Thymus (tissue), 11 donors: ENCODE measurements around the gene BRINP3. TPM values are rescaled to one million over a fixed set of nuclear protein-coding genes. Genes with fewer than 3 reads are reported as not detected.

Experiments
- DNase-seq, 9 donors: peaks; one replicate each; pipeline ENCODE4 v3.0.0-alpha.2; 2013; ENCODE audit warnings: low spot score in 9 of 9, low read depth in 6 of 9, missing footprints in 1 of 9
- H3K27ac ChIP-seq, 2 donors: one replicate each; pipeline ENCODE4 v1.5.1; 2013; ENCODE audit warnings: control low read depth in 1 of 2, low read depth in 1 of 2, low read length in 1 of 2, mild to moderate bottlenecking in 1 of 2, moderate library complexity in 1 of 2
- H3K27me3 ChIP-seq, 2 donors: one replicate each; pipeline ENCODE4 v1.5.1; 2013; ENCODE audit warnings: low read length in 1 of 2; ENCODE audit not compliant: control insufficient read depth in 2 of 2, insufficient read depth in 1 of 2
- H3K36me3 ChIP-seq, 2 donors: one replicate each; pipeline ENCODE4 v1.5.1; 2013; ENCODE audit warnings: low read length in 1 of 2, mild to moderate bottlenecking in 1 of 2, moderate library complexity in 1 of 2; ENCODE audit not compliant: control insufficient read depth in 2 of 2, insufficient read depth in 2 of 2
- H3K4me1 ChIP-seq, 2 donors: one replicate each; pipeline ENCODE4 v1.5.1; 2013; ENCODE audit warnings: low read length in 2 of 2; ENCODE audit not compliant: control insufficient read depth in 2 of 2, insufficient read depth in 2 of 2
- H3K4me3 ChIP-seq, 2 donors: one replicate each; pipeline ENCODE4 v1.5.1; 2013; ENCODE audit warnings: low read length in 2 of 2, control low read depth in 1 of 2, mild to moderate bottlenecking in 1 of 2
- H3K9me3 ChIP-seq, 2 donors: one replicate each; pipeline ENCODE4 v1.5.1; 2013; ENCODE audit warnings: low read length in 1 of 2, mild to moderate bottlenecking in 1 of 2; ENCODE audit not compliant: control insufficient read depth in 2 of 2, insufficient read depth in 1 of 2
- WGBS: extraction: QIAGEN DNeasy Blood & Tissue Kit; methylation state at CpG from one replicate; pipeline ENCODE4 v1.1.7; 2013; 5-methylcytosine and 5-hydroxymethylcytosine counted together
- polyA plus RNA-seq: library from polyadenylated mRNA; stranded (reverse); fragments of 200-250 nt; gene quantifications from one replicate; pipeline ENCODE4 v1.2.3, GENCODE V29; 2013
- total RNA-seq: library from RNA; stranded (reverse); fragments of 120-200 nt; gene quantifications from one replicate; pipeline ENCODE4 v1.2.4, GENCODE V29; 2013
- donor health status: healthy.

The BRINP3 gene
- total and polyA plus RNA-seq, 2 donors, result 0.02 to 0.47 TPM

DNA sequence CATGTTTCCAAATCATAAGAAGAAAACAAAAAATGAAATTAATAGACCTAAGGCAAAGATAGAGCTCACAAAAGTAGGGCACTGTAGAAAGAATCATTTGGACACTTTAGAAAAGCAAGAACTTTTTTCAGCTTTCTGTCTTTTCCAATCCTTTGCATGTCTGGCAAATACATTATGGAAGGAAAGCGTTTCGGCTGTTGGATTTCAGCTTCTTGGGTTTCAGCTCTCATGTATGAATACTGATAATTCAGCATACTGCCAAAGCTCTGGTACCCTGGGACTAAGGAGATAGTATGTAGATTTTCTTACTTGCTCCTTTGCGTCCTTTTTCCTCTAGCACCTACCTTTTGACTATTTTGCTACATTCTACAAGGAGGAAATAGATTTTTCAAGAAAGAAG, 375.9 kb downstream of the BRINP3 start:
- H3K27me3 ChIP-seq, result no peaks in the 10 kb centered on the region
- DNase-seq, result no peak
- 95% methylated on average over 3 of the region's 3 CpGs for WGBS
- no peaks in the 10 kb centered on the region for H3K36me3 ChIP-seq
- no peak overlapping the region for H3K4me3 ChIP-seq
- no peaks in the 10 kb centered on the region for H3K4me1 ChIP-seq
- H3K9me3 ChIP-seq, result no peaks in the 10 kb centered on the region
- no peak overlapping the region for H3K27ac ChIP-seq

DNA sequence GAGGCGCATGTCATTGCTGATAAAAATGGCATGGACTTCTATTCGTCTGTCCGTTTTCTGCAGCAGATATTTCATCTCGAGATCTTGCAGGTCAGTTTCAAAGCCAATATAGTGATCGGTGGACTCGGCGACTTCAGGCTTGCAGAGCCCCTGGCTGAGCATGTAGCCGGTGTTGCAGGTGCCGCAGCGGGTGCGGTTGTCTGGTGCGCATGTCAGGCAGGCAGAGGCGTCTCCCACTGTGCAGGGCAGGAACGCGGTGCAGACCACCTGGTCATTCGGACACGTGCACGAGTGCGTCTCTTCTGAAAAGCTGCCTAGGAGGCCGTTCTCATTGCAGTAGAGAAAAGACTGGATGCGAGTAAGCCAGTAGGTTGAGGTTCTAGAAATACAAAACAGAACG, 378.9 kb downstream of the BRINP3 start:
- Histone ChIP-seq H3K27ac (no peak overlapping the region), H3K27me3 (no peaks in the 10 kb centered on the region), H3K4me3 (no peak overlapping the region), H3K4me1 (no peaks in the 10 kb centered on the region), H3K9me3 (no peaks in the 10 kb centered on the region), H3K36me3 (no peaks in the 10 kb centered on the region)
- 94% methylated on average over 22 of the region's 22 CpGs for WGBS
- DNase-seq, result no peak

DNA sequence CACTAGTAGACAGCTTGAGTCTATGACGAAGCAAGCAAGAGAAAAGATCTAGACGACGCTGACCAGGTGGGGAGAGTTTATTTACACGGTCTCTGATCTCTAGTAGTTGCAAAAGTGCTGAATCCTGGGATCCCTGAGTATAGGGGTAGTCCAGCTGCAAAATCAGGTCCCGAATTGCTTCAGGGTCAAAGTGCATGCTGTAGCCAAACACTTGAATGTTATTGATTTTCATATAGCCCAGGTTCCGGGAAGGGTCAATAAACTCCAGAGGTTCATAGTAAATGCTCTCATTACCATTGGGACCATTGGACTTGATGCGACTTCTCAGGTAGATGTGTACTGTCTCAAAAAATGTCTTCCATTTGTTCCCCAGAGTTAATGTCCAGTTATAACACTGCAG, 379.6 kb downstream of the BRINP3 start:
- Histone ChIP-seq H3K27me3 (no peaks in the 10 kb centered on the region), H3K27ac (no peak overlapping the region), H3K4me3 (no peak overlapping the region), H3K4me1 (no peaks in the 10 kb centered on the region), H3K9me3 (no peaks in the 10 kb centered on the region), H3K36me3 (no peaks in the 10 kb centered on the region)
- no peak for DNase-seq
- WGBS, result 95% methylated on average over 7 of the region's 7 CpGs

DNA sequence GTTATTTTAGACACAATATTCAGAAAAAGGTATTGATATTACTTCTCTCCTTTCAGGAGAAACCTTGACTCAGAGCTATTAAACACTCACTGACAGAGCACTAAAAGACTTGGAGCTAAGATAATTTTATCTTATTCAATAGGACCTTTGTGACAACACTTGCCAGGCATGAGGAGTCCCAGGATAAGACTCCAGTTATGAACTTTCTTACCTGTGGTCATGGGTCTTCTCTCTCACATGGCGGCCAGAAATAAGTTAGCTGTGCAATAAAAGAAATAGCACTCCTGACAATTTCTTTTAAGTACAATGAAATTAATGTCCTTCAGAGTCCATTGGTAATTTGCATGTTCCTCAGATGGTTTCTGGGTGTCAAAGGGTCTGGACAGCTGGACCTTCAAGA, 382.1 kb downstream of the BRINP3 start:
- Histone ChIP-seq H3K27me3 (no peaks in the 10 kb centered on the region), H3K9me3 (no peaks in the 10 kb centered on the region), H3K36me3 (no peaks in the 10 kb centered on the region), H3K4me1 (no peaks in the 10 kb centered on the region), H3K4me3 (no peak overlapping the region), H3K27ac (no peak overlapping the region)
- DNase-seq, result no peak
- WGBS, result 91% methylated on average over 1 of the region's 1 CpG

DNA sequence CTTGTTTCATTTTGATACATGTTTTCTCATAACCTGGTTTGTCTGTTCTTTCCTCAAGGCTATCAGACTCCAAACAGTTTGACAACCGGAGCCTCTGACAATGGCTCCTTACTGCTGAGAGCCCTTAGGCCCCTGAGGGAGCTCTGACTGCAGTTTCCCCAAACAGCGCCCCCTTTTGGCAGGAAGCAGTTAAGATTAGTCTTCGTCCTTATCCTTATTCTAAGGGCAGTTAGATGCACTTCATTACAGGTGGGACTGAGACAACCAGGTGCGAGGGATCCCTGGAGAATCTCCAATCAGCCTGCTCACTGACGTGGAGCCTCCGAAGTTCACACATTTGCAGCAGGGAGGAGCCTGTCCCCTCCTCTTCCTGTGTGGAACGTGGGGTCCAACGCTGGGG, 393.1 kb downstream of the BRINP3 start:
- no peaks in the 10 kb centered on the region for H3K36me3 ChIP-seq
- no peak overlapping the region for H3K4me3 ChIP-seq
- H3K9me3 ChIP-seq, result peaks cover 0 to 2% of the 10 kb centered on the region in 2 donors
- no peak overlapping the region for H3K27ac ChIP-seq
- DNase-seq, result no peak
- WGBS, result 61% methylated on average over 8 of the region's 8 CpGs
- no peaks in the 10 kb centered on the region for H3K4me1 ChIP-seq
- H3K27me3 ChIP-seq, result no peaks in the 10 kb centered on the region

DNA sequence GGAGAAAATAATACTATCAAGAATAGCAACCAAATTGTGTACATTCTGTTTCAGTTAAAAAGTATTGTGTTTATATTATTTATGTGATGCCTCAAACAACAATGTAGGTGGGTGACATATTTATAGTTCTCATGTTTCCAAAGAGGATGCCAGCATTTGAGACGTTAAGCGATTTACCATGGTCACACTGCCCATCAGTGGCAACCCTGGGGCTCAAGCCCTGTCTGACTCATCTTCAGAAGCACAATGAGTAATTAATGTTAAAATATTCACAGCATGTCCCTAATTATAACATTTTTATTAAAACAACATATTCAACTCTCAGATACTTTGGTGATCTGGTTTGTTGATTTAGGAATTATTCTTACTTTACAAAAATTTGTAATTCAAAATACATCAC, 409.4 kb downstream of the BRINP3 start:
- 79% methylated on average over 2 of the region's 2 CpGs for WGBS

DNA sequence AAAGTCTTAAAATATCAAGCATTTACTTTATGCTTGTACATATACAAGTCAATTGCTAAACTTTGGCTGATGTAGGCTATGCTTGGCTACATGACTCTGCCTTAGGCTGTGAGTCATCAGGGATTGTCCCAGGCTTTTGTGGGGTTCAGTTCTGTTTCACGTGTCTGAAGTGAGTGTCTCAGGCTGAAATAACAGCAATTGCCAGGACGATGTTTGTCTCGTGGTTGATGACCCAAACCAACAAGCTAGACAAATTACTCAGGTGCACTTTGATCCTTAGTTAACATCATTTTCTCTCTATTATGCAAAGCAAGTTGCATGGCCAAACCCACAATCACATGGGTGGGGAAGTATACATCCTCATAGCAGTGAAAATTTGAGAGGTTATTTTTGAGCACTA, 410.1 kb downstream of the BRINP3 start:
- no peak for DNase-seq
- Histone ChIP-seq H3K9me3 (no peaks in the 10 kb centered on the region), H3K4me1 (no peaks in the 10 kb centered on the region), H3K4me3 (no peak overlapping the region), H3K27ac (no peak overlapping the region), H3K27me3 (no peaks in the 10 kb centered on the region), H3K36me3 (no peaks in the 10 kb centered on the region)
- WGBS, result 82% methylated on average over 3 of the region's 3 CpGs

More for the DNA sequence above, 409.4 kb downstream of the BRINP3 start:
- H3K4me3 ChIP-seq, result no peak overlapping the region
- no peaks in the 10 kb centered on the region for H3K27me3 ChIP-seq
- H3K36me3 ChIP-seq, result no peaks in the 10 kb centered on the region
- H3K9me3 ChIP-seq, result no peaks in the 10 kb centered on the region
- no peak for DNase-seq
- H3K4me1 ChIP-seq, result no peaks in the 10 kb centered on the region
- no peak overlapping the region for H3K27ac ChIP-seq

DNA sequence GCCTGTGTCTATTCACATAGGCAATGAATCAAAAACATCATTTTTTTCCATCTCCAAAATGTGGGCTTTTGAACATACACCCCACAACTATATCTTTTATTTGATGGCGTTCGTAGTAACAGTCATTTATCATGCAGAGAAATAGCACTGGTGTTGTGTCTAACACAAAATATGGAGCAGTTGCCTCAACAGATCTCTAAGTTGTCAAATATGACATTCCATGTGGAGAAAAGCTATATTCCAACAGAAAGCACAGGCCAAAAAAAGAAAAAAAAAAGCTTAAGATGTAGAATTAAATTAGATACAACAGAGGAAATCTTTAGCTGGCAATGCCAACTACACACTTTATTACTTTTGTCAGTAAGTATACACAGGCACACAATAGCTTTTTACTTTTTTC, 411.7 kb downstream of the BRINP3 start:
- Histone ChIP-seq H3K27ac (no peak overlapping the region), H3K27me3 (no peaks in the 10 kb centered on the region), H3K4me3 (no peak overlapping the region), H3K4me1 (no peaks in the 10 kb centered on the region), H3K9me3 (no peaks in the 10 kb centered on the region), H3K36me3 (no peaks in the 10 kb centered on the region)
- WGBS, result 92% methylated on average over 2 of the region's 2 CpGs
- DNase-seq, result no peak

DNA sequence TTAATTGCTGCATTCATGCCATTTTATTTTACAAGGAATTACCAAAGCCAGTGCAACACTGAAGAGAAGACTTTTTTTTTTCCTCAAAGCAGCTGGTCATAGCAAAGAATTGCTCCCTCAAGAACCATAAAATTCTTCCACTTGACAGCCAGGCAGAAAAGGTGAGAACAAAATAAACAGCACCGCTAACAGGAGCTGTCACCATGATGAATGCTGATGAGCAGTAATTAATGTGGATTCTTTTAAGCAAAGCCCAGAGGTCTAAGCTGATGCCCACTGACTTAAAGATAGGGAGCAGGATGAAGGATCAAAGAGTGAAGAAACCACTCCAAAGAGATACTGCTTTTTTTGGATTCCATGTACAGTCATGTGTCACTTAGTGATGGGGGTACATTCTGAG, 428.4 kb downstream of the BRINP3 start:
- H3K4me1 ChIP-seq, result no peaks in the 10 kb centered on the region
- WGBS, result 53% methylated on average over 1 of the region's 1 CpG
- DNase-seq, result no peak
- H3K27me3 ChIP-seq, result no peaks in the 10 kb centered on the region
- H3K36me3 ChIP-seq, result no peaks in the 10 kb centered on the region
- no peaks in the 10 kb centered on the region for H3K9me3 ChIP-seq
- H3K4me3 ChIP-seq, result no peak overlapping the region
- no peak overlapping the region for H3K27ac ChIP-seq
